Left lung (tissue), 10 donors: ENCODE measurements around the gene BTRC. TPM values are rescaled to one million over a fixed set of nuclear protein-coding genes. Genes with fewer than 3 reads are reported as not detected.
"Not testable (repeated sequence)": the region's sequence is repeated elsewhere in the genome, so short reads cannot be mapped to it uniquely, and the experiment has no call there.

Experiments used
- ATAC-seq: fragments of 200-7000 bp; cut with Tn5 transposase; one replicate; pipeline ENCODE4 v1.9.1; 2020; ENCODE audit warnings: moderate library complexity
- DNase-seq, 4 donors: peaks; one replicate each; pipeline ENCODE4 v3.0.0-alpha.2; 2013 to 2020
- H3K27ac ChIP-seq, 2 donors: fragments of 200-600 bp; sonication (generic) in 1 of 2; one replicate each; pipeline versions ENCODE4 v1.5.0 to v1.8.0; 2020 to 2021
- H3K27me3 ChIP-seq, 2 donors: fragments of 200-600 bp; sonication (generic) in 1 of 2; one replicate each; pipeline versions ENCODE4 v1.5.0 to v1.8.0; 2020 to 2021
- H3K36me3 ChIP-seq, 2 donors: fragments of 200-600 bp; sonication (generic) in 1 of 2; one replicate each; pipeline versions ENCODE4 v1.5.0 to v1.8.0; 2020 to 2021
- H3K4me1 ChIP-seq, 2 donors: fragments of 200-600 bp; one replicate each; pipeline ENCODE4 v1.8.0; 2021
- H3K4me3 ChIP-seq, 2 donors: fragments of 200-600 bp; sonication (generic) in 1 of 2; one replicate each; pipeline versions ENCODE4 v1.5.0 to v1.8.0; 2020 to 2021; ENCODE audit warnings: mild to moderate bottlenecking in 1 of 2
- H3K9me3 ChIP-seq, 2 donors: fragments of 200-600 bp; sonication (generic) in 1 of 2; one replicate each; pipeline versions ENCODE4 v1.5.0 to v1.8.0; 2020 to 2021
- CTCF ChIP-seq, 2 donors: fragments of 200-600 bp; sonication (generic) in 1 of 2; IDR thresholded peaks; one replicate each; pipeline versions ENCODE4 v1.5.0 to v1.8.0; 2021; ENCODE audit warnings: antibody characterized with exemption in 2 of 2
- intact Hi-C, 2 donors: fragments of 100-400 bp; cut with DNase I; formaldehyde crosslinking; loops; one replicate each; pipeline versions ENCODE4 v1.11.2 to v1.14.2; 2022
- polyA plus RNA-seq, 6 donors: library from polyadenylated mRNA; unstranded; fragments of 120-200 nt; gene quantifications; one replicate each; pipeline ENCODE4 v1.2.1, GENCODE V29; 2013; ENCODE audit not compliant: insufficient read length in 6 of 6
- total RNA-seq, 2 donors: library from RNA; stranded (reverse); fragmentation: NEBNext Ultra II Directional; extraction: Animal tissue kit (Norgen Biotek cat#: 25700); gene quantifications; one replicate each; pipeline ENCODE4 v1.2.1, GENCODE V29; 2021
- donor health status: DM: no; HTN: yes; CAD: no.
- donor health status: DM: no; HTN: no; CAD: no.

Gene BTRC
- total and polyA plus RNA-seq, 8 donors: 16.8 to 28.7 (median 25.1) TPM

DNA sequence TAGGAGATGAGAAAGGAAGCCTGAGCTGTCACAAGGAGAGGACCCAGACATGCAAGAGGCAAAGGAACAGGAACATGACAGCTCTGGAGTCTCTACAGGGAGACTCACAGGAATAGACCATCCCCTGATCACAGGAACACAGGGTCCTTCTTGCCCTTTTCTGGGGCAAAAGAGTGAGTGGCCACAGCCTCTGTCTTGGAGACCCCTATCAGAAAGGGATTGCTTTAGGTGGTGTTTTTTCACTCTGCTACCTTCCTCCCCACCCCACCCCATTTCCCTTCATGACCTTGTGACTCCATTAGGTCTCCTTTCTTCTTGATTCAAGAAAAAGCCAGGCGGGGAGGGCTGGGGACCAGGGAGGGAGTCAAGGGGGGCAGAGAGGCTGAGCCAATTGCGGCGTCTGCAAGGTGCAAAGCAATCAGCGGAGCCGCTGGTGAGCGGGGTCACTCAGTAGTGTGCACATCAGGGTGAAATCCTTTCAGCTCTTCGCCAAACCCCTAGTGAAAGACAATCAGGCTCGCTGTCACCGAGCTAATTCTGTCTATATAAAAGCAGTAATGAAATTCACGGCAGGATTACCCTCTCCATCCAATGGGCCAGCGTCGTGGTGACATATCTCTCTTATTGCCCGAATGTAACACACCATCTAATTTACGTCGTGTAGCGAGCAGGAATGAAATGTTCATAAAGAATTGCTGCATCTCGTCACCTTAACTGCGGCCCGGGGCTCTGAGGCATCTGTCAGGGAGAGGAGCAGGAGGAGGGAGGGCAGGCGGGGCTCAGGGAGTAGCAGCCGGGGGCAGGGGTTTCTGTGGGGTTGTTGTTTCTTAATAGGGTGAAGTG is 31.5 kb upstream of the BTRC start:
- H3K36me3 ChIP-seq: no peaks in the 10 kb centered on the region
- peaks cover 0 to 36% of the 10 kb centered on the region in 2 donors for H3K27me3 ChIP-seq
- no peak for ATAC-seq
- H3K9me3 ChIP-seq: no peaks in the 10 kb centered on the region
- intact Hi-C loops: no loop called here
- H3K27ac ChIP-seq: no peak overlapping the region
- no peak for DNase-seq
- H3K4me3 ChIP-seq: no peak overlapping the region
- TF ChIP-seq CTCF (IDR thresholded peaks at IDR 0.05): no peak
- no peaks in the 10 kb centered on the region for H3K4me1 ChIP-seq

DNA sequence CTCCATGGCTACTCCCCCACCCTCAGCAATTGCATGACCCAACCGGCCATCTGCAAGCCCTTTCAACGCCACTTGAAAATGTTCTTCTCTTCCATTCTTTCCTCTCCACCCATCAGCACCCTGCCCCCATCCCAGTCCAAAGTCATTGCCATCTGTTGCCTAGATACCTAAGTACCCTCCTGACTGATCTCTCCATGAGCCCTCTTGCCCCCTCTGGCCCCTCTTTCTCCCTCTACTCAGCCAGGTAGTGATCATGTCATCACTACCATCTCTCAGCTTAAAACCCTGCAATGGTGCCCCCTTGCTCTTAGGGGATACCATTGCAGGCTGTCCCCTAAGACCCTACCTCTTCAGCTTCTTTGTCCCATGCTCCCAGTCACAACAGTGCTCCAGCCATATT is 30.5 kb upstream of the BTRC start:
- Histone ChIP-seq H3K36me3 (no peaks in the 10 kb centered on the region), H3K4me3 (no peak overlapping the region), H3K27ac (no peak overlapping the region), H3K27me3 (peaks cover 0 to 34% of the 10 kb centered on the region in 2 donors), H3K4me1 (no peaks in the 10 kb centered on the region), H3K9me3 (no peaks in the 10 kb centered on the region)
- no peak for DNase-seq
- no peak for ATAC-seq
- no peak for TF ChIP-seq CTCF (IDR thresholded peaks at IDR 0.05)
- intact Hi-C loops: no loop called here

GRCh38 chr10:101327454-101327853 is 26.5 kb upstream of the BTRC start:
- H3K4me3 ChIP-seq, intact Hi-C loops, ATAC-seq, H3K27ac ChIP-seq, H3K4me1 ChIP-seq, DNase-seq, H3K36me3 ChIP-seq, H3K9me3 ChIP-seq: not testable (repeated sequence)
- H3K27me3 ChIP-seq: peaks cover 0 to 36% of the 10 kb centered on the region in 2 donors

GRCh38 chr10:101329341-101330032 is 24.5 kb upstream of the BTRC start:
- Histone ChIP-seq H3K4me3 (no peak overlapping the region), H3K27ac (no peak overlapping the region), H3K9me3 (no peaks in the 10 kb centered on the region), H3K36me3 (no peaks in the 10 kb centered on the region), H3K4me1 (no peaks in the 10 kb centered on the region), H3K27me3 (peaks cover 0 to 16% of the 10 kb centered on the region in 2 donors)
- no peak for ATAC-seq
- intact Hi-C loops: no loop called here
- no peak for TF ChIP-seq CTCF (IDR thresholded peaks at IDR 0.05)
- no peak for DNase-seq

DNA sequence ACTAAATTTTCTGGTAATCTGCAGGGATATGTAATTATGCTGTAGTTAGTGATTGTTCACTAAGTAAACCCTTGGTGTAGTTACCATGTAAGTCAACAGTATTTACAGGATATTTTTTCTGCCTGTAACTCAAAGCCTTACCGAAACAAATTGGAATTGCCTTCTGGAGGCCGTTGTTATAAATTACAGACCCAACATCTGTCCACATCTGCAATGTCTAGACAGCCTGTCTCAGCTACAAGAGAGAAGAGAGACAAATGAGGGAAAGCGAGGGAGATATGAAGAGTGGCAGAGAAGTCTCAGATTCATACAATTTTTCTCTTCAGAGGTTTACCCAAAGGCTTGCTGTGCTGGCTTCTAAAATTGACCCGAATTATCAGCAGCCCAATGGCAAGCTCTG is 23.7 kb upstream of the BTRC start:
- Histone ChIP-seq H3K36me3 (no peaks in the 10 kb centered on the region), H3K4me1 (no peaks in the 10 kb centered on the region), H3K27me3 (peaks cover 0 to 16% of the 10 kb centered on the region in 2 donors), H3K27ac (no peak overlapping the region), H3K9me3 (no peaks in the 10 kb centered on the region), H3K4me3 (no peak overlapping the region)
- ATAC-seq (no peak), DNase-seq (no peak)
- TF ChIP-seq CTCF (IDR thresholded peaks at IDR 0.05): no peak
- intact Hi-C loops: no loop called here
